ENCODE measurements around the gene ADAMTSL5. TPM values are rescaled to one million over a fixed set of nuclear protein-coding genes. Genes with fewer than 3 reads are reported as not detected.
"Not testable (repeated sequence)": the region's sequence is repeated elsewhere in the genome, so short reads cannot be mapped to it uniquely, and the experiment has no call there.

The ADAMTSL5 gene
- polyA plus RNA-seq, 4 donors, result 0.24 to 1.5 (median 0.80) TPM

DNA sequence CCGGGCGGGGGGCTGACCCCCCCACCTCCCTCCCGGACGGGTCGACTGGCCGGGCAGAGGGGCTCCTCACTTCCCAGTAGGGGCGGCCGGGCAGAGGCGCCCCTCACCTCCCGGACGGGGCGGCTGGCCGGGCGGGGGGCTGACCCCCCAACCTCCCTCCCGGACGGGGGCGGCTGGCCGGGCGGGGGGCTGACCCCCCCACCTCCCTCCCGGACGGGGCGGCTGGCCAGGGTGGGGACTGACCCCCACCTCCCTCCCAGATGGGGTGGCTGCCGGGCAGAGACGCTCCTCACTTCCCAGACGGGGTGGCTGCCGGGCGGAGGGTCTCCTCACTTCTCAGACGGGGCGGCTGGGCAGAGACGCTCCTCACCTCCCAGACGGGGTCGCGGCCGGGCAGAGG is 13.6 kb downstream of the ADAMTSL5 start:
- DNase-seq (ENCODE audit: low read depth in 4 of 4, low spot score in 3 of 4), result not testable (repeated sequence)

DNA sequence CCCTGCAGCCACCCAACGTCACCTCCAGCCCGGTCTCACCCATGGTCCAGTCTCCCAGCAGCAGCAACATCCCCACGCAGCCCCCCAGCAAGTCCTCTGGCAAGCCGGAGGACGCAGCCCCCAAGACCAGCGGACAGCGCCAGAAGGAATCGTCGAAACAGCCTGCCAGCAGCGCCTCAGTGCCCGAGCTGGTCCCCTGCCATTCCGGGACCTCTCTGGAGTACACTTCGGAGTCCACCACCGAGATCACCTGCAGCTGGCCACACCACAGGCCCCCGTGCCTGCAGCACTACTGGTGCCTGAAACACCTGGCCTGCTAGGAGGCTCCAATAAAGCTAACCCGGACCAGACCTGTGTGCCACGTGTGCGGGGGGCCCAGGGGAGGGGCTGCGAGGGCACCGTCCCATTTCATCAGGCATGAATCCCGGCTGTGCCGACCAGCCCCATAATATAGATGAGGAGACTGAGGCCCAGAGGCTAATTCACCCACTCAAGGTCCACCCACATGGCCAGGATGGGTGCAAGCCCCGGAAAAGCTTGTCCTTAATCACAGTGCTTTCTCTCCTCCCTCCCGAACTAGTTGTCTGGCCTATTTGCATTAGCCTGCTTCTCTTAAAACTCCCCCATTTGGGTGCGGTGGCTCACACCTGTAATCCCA is 15.1 kb downstream of the ADAMTSL5 start:
- DNase-seq (ENCODE audit: low read depth in 4 of 4, low spot score in 3 of 4), result no peak

DNA sequence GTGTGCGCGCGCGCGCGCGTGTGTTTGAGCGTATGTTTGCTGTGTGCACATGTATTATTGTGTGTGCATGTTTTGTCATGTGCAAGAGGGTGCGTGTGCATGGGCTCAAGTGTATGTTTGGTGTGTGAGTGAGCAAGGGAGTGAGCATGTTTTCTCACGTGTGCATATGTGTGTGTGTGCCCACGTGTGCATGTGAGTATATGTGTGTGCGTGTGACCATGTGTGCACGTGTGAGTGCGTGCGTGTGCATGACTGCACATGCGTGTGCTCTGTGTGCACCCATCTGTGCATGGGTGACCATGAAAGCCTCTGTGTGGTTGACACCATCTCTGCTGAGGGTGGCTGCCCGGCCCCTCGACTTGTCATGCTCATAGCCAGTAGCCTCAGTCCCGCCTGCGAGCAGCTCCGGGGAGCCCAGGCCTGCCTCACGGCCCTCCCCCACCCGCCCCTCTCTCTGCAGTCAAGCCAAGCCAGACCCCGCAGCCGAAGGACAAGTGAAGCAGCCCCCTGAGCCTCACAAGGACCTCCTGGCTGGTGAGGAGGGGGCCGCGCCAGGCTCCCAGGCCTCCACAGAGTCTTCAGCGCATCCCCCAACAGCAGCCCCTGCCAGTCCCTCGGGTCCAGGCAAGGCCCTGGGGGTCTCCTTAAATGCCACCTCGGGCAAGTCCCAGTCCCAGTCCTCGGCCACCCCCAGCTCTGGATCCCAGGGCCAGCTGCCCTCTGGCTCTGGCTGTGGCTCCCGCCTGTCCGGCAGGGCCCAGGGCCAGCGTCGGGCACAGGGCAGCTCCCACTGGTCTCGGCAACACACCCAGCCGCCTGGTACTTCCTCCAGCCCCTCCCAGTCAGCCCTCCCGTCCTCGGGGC is 15.9 kb downstream of the ADAMTSL5 start:
- no peak for DNase-seq (ENCODE audit: low read depth in 4 of 4, low spot score in 3 of 4)

DNA sequence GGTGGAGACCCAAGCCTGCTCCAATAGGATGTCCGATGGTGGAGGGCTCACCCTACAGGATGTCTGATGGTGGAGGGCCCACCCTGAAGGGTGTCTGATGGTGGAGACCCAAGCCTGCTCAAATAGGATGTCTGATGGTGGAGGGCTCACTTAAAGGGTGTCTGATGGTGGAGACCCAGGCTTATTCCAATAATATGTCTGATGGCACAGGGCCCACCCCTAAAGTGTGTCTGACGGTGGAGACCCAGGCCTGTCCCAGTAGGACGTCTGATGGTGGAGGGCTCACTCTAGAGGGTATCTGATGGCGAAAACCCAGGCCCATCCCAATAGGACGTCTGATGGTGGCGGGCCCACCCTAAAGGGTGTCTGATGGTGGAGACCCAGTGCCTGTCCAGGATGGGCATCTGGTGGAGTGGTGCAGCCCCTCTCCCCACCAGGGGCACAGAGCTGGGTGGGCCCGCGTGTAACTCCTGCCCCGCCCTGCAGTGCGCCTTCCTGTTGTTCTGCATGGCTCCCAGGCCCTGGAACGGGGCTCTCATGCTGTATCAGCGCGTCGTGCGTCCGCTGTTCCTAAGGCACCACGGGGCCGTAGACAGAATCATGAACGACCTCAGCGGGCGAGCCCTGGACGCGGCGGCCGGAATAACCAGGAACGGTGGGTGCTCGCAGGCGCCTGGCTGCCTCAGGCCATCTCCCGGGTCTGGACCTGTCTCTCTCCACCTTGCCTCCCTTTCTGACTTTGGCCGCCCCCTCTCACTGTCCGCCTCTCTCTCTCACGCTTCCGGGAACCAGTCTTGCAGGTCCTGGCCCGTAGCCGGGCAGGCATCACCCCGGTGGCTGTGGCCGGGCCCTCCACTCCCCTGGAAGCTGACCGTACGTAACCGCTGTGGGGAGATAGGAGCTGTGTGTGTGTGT is 16.8 kb downstream of the ADAMTSL5 start:
- no peak for DNase-seq (ENCODE audit: low read depth in 4 of 4, low spot score in 3 of 4)

GRCh38 chr19:1495051-1495798 is 17.6 kb downstream of the ADAMTSL5 start:
- DNase-seq (ENCODE audit: low read depth in 4 of 4, low spot score in 3 of 4), result no peak

GRCh38 chr19:1494115-1494815 is 18.6 kb downstream of the ADAMTSL5 start:
- DNase-seq (ENCODE audit: low read depth in 4 of 4, low spot score in 3 of 4), result no peak

DNA sequence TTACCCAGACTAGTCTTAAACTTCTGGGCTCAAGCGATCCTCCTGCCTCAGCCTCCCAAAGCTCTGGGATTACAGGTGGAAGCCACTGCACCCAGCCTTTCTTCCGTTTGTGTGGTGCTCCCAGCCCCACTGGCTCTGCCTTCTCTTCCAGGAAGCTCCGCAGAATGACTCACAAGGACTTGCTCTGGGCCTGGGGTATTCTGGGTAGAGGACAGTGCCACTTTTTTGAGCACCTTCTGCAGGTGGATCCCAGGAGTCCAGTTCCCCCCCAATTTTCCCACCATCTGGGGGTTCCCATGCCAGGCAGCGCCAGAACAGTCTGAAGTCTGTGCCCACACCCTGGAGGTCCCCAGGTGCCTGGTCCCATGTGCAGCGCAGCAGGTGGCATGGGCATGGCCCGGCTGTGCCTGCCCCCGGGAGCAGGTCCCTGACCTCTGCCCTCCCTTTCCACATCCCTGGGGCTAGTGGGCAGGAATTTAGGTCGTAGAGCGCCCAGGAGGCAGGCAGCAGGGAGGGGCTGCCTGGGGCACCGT is 20.3 kb downstream of the ADAMTSL5 start:
- DNase-seq (ENCODE audit: low read depth in 4 of 4, low spot score in 3 of 4), result no peak

GRCh38 chr19:1491849-1492170 is 21.0 kb downstream of the ADAMTSL5 start:
- no peak for DNase-seq (ENCODE audit: low read depth in 4 of 4, low spot score in 3 of 4)

GRCh38 chr19:1491114-1491848 is 21.5 kb downstream of the ADAMTSL5 start, which contains the start of gene REEP6:
TSS of gene REEP6 (plus strand) at chr19:1491181. CDS start at chr19:1491270, 89 bp downstream.
- DNase-seq (ENCODE audit: low read depth in 4 of 4, low spot score in 3 of 4), result no peak

DNA sequence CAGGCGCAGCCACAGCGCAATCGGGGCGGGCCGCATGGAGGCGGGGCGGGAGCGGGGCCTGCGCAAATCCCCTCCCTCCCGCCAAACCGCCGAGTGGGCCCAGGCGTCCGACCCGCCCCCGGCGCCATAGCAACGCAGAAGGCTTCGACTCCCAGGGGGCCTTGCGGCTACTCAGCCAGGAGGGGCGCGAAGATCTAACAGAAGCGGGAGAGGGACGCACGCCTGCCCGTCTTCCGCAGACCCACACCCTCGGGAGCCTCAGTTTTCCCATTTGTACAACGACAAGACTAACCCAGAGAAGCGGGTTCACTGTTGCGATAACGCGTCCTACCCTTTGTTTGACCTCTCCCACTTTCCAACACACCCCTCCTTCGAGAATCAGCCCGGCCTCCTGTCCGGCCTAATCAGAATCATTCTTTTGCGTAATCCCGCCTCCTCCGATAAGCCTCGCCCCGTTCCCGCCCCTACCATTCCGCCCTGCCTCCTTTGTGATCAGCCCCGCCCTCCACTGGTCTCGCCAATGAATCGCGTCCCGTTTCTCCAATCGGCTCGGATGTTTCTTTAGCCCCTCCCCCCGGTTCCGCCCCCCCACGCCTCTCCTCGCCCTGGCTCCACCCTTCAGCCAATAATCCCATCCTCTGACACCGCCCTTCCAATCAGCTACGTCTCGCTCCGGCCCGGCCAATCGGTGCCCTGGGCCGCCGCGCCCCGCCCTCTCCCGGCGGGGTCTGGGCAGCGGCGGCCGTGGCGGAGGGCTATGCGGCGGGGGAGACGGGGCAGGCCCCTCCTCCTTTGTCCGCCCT is 22.3 kb downstream of the ADAMTSL5 start, which contains the start of gene PCSK4:
Gene PCSK4 (minus strand): TSS at position 40 of the 803 bp plus-strand sequence. CDS start 4 bp downstream, at position 36.
- peak; percentile 95 to 99 (median 96) for DNase-seq (ENCODE audit: low read depth in 4 of 4, low spot score in 3 of 4)

GRCh38 chr19:1489463-1490310 is 23.1 kb downstream of the ADAMTSL5 start:
- DNase-seq (ENCODE audit: low read depth in 4 of 4, low spot score in 3 of 4), result no peak

DNA sequence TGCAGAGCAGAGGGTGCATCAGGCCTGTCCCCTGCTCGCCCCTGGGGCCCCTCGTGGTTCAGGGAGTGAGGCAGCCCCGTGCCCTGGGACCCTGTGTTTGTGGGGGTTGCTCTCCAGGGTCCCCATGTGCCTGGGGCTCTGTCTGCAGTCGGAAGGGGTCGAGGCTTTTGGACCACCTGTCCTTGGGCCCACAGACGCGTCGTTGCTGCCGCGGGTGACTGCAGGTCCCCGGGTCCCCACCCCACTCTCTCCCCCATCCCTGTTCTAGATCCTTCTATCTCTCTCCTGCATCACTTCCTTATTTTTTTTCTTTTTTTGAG is 24.6 kb downstream of the ADAMTSL5 start:
- no peak for DNase-seq (ENCODE audit: low read depth in 4 of 4, low spot score in 3 of 4)

DNA sequence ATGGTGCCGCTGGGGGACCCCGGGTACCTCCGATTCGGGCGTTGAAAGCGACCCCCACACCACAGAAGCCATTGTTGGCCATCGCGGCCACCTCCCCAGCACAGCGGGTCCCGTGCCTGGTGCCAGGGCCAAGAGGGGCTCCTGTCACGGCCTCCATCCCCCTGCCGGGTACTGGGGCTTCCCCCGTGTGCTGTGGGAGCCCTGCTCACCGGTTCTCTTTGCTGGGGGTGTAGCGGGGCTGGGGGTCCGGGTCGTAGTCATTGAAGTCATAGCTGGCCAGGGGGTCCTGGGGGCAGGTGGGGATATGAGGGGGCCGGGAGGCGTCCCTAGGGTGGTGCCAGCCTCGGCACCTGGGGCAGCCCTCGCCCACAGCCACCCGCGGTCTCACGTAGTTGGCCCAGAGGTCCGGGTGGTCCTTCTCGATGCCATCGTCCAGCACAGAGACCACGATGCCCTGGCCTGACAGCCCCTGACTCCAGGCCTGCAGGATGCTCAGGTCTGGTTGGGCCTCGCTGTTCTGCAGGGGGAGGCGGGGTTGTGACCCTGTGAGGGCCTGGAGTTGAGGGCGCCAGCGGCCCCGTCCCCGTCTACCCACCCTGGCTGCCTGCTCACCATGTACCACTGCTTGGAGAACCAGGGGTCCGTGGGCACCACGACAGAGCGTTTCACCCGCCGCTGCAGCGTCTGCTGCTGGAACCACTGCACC is 25.1 kb downstream of the ADAMTSL5 start:
- DNase-seq (ENCODE audit: low read depth in 4 of 4, low spot score in 3 of 4), result no peak

DNA sequence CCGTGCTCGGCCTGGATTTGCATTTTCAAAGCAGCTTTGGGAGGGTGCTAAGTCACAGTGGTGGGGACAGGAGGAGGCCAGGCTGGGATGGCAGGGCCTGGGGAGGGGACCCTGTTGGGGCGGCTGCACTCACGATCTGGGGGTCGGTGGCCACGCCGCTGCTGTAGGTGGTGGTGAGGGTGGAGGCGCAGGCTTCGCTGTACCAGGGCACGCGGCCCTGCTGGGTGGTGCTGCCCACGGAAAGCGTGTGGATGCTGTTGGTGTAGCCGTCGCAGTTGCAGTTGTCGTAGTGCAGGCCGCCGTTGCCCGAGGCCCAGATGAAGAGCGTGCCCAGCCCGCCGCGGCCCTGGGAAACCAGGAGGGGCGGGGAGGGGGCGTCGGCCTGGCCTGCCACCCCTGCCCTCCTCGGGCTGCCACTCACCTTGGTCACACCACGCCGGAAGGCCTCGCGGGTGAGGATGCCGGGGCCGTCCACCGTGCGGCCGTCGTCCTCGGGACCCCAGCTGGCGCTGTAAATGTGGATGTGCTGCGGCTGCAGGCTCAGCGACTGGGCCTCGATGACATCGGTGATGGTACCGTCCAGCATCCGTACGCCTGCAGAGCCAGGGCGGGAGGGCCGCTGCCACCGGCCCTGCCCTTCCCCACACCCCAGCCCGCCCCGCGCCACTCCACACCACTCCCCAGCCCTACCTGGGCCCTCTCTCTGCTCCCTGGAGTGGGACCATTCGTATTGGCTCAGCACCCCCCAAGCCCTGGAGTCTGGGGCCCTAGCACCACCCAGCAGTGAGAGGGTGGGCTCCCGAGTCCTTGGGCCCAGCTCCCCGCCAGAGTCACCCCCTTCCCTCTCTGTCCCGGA is 25.9 kb downstream of the ADAMTSL5 start:
- no peak for DNase-seq (ENCODE audit: low read depth in 4 of 4, low spot score in 3 of 4)

DNA sequence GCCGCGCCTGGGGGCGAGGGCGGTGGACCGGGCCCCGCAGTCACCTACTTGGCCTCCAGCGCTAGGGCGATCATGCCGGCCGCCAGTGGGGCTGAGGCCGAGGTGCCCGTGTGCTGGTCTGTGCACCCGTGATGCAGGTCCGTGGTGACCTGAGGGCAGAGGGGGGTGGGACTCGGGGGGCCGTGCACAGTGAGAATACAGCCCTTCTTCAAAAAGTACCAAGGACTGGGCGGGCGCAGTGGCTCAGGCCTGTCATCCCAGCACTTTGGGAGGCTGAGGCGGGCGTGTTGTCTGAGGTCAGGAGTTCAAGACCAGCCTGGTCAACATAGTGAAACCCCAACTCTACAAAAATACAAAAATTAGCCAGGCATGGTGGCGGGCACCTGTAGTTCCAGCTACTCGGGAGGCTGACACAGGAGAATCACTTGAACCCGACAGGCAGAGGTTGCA is 28.8 kb downstream of the ADAMTSL5 start:
- no peak for DNase-seq (ENCODE audit: low read depth in 4 of 4, low spot score in 3 of 4)

Data from right renal pelvis (tissue), 4 donors.